GM19099 (cell line): ENCODE measurements around the gene CFAP91.

ENCODE experiments used
- POLR2A ChIP-seq: IDR thresholded peaks from 3 replicates; pipeline ENCODE4 v1.6.1; 2011; ENCODE audit warnings: low read depth; ENCODE audit not compliant: insufficient read length; ENCODE audit errors: extremely low read depth

CFAP91 gene

DNA sequence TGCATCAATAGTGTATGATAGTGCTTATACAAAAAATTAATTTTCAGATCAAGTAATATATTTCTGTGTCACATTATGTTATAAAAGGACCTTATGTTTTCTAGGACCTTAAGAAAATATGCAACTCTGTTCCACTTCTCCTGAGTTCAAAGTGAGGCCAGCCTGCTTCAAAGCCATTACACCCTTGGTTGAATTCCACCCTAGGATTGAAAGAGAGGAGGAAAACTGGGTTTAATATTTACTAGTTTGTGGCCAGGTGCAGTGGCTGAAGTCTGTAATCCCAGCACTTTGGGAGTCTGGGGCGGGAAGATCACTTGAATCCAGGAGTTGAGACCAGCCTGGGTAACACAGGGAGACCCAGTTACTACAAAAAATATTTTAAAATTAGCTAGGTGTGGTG, 46.2 kb downstream of the CFAP91 start:
- no peak for TF ChIP-seq POLR2A

DNA sequence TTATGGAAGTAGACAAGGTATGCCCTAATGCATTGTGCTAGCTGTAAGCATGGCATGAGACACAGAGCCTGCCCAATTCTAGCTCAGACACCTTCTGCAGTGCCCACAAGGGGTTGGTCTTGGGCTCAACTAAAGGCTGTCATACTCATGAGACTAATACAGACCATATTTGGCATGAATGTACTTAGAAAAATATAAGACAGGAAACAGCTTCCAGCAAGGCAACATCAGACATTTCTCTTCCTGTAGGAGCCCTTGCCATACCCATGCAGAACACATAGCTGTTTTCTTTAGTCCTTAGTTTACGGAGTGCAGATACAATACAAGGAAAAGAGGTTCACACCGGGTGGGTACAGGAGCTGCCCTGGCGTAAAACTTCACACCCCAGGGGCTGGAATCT, 48.6 kb downstream of the CFAP91 start:
- no peak for TF ChIP-seq POLR2A
